HT1080 (cell line): Measurements from ENCODE around the gene LEKR1. TPM values are rescaled to one million over a fixed set of nuclear protein-coding genes. Genes with fewer than 3 reads are reported as not detected.
"Not testable (repeated sequence)": the region's sequence is repeated elsewhere in the genome, so short reads cannot be mapped to it uniquely, and the experiment has no call there.

ENCODE experiments used
- DNase-seq: peaks from one replicate; pipeline ENCODE4 v3.0.0-alpha.2; 2015; ENCODE audit warnings: low read depth
- total RNA-seq: library from RNA; depleted of rRNA; stranded (reverse); fragments of >200 nt; shearing (Covaris generic); gene quantifications from 2 replicates; pipeline ENCODE4 v1.2.3, GENCODE V29; 2014

LEKR1 gene
- total RNA-seq, 1 experiment from 2014 or later, result not detected

DNA sequence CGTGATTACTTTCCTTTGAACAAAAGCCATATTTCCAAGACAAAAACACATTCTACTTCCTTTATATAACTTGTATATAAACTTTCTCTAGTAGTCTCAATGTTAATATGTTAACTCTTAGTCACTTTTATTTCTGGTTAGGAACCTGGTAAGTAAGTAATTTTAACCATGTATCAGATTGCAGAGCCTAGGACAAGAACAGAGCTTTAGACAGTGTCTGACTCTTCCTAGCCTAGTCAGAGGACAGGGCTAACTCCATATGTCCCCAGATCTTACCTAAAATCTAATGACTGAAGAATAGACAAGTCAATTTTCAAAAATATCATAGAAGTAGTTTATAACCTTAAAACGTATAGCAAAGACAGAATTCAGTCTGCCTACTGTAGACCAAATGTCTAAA, 8.3 kb downstream of the LEKR1 start:
- DNase-seq, result no peak

DNA sequence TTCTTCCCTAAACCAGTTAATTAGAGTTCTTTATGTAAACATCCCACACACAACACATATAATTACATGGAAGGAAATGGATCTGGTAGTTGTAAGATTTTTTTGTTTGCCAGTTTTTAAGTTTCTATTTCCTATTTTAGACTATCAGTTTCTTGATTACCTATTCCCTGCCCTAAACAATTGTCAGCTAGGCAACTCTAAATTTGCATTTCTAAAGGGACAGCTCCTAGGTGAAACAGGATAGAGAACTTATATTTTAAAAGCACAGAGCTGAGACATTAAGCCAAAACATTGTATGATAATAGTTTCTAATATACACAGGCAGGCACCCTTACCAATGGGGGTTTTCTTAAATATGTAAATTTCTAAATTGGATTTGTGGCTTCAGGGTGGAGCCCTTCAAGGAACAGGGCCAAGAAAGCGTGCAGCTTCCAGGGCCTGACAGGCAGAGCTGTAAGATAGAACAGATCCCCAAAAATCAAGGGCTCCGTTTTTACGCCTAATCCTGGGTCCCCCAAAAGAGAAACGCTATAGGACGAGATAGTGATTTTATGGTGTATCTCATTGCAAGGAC, 8.9 kb downstream of the LEKR1 start:
- DNase-seq, result no peak

DNA sequence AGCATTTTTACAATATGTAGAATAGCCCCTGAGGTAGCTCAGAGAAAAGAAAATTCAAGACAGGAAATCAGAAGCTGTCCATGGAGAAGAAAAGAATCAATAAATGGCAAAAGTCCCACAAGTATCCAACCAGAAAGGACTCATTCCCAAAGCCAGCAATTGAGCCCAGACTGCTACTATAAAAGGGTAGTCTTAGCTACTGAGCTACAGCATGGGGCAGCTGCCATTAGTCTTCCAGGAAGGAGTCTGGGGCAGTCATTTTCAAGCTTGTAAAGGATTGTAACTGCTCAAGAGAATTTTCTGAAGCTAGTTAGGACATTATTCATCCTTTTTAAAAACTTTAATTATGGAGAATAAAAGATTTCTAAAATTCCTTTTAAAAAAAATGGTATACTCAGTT, 10.5 kb downstream of the LEKR1 start:
- DNase-seq, result no peak

DNA sequence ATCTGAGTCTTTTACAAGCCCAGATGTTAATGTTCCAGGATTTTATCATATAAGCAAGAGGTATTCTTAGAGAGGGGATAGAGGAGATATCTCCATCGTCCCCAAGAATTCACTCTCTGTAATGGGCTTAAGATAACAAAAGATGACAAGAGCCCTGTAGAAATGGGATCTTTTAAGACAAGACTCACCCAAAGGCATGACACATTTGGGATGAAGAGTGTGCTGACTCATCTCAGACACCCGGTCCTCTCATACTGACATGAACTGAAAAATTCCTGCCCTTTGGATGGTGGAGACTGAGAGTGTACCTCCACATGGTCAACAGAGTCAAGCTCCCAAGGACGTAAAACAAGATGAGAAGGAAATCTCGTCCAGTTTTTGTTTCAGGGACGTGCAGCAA, 11.0 kb downstream of the LEKR1 start:
- peak; percentile 74 for DNase-seq

DNA sequence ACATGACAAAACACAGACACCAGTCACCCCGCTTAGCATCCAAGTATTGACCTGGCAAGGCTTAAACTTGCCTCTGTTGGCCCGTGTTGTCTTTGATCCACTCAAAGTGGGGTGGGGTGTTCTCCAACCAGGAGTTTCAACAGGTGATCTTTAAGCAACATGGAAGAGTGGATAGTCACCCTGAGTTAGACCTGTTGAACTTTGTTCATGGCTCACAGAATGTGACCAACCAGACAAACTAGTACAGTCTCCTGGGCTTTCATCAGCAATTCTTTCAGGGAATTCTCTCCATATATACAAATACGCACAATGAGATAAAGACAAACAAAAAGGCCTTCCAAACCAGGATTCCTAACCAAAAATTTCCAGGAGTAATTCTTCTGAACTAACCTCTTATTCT, 11.9 kb downstream of the LEKR1 start:
- no peak for DNase-seq

DNA sequence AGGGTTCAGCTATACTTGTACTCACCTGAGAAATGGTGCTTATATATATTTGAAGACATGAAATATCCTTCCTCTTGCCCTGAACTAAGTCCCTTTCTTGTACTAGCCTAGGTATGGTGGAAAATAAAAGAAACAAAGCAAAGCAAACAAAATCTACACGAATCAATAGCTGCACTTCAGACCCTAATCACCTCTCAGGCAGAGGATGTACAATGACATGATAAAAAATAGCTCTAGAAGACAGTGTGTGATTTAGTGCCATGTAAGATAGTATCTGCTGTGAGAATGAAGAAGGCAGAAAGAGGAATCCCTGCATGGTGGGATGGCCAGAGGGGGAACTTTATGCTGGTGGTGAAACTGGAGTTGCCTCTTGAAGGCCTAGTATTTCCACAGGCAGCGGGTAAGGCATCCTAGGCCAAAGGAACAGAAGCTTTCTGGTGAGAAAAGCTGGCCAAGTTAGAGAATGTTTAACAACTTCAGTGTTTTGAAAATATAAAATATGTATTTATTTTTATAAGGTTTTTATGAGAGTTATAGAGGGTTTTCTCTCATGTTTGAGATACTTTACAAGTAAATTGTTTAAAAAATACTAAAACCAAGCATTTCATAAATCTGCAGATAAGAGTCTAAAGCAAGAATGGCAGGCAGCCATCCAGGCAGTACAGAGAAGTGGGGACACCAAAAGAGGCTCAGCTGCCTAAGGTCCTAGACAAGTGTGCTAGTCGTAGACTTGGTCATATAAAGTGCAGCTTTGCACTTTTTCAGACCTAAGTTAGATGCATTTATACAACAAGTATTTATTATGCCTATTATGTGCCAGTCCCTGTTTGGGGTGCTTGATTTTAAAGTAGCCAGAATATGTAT, 14.9 kb downstream of the LEKR1 start:
- DNase-seq, result no peak

DNA sequence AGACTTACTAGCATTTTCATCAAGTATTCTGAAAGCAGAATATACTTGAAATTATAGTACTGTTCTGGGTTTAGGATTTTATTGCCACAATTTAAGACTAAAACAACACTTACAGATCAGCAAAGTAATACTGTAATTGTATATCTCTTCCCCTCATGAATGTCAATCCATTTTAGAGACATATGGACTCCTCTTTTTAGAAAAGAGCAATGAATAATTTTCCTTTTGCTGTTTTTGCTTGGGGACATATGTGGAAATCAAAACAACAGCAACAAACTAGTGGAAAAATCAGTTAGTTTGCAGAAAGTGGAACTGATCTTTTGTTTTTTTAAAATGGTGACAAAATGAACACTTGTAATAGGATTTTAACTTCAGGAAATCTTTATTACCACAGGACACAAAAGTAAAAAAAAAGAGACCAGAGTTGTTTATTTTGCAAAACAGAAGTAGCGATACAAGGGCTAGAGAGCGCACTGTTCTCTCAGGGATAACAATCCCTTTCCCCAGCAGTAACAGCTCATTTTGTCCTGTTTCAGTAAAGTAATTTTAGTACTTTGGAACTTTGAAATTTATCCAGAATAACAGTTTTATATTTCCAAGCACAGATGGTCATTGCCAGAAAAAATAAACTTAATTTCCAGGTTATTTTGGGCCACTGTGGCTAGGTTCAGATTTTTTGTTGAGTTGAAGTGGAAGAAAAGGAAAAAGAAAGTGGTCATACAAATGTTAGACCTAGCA, 17.1 kb downstream of the LEKR1 start:
- no peak for DNase-seq

DNA sequence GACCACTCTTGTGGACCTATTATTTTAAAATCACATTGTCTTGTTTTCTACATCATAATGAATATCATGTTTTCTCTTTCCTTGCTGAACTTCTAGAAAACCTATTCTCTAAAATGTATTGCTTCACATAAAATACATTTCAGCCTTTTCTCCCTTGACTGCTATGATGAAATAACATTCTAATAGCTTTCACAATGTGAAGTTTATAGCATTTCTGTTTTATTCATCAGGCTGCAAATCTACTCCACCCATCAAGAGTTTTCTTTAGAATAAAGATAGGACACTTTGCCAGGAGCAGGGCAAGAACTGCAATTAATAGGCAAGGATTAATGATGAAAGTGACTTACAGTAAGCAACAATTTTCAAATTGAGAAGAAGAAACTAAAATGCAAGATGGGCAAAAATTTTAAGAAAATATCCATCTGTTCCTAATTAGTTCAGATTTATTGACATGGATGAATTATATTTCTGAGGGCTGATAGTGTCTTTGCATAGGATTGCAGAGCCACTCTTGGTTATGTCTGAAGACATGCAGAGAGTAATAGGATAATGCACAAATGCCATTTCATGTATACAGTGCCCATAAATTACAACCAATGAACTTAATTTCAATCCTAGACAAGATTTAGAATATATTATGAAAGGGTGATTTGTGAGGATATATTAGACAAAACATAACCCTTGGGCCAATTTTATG, 21.7 kb downstream of the LEKR1 start:
- no peak for DNase-seq

DNA sequence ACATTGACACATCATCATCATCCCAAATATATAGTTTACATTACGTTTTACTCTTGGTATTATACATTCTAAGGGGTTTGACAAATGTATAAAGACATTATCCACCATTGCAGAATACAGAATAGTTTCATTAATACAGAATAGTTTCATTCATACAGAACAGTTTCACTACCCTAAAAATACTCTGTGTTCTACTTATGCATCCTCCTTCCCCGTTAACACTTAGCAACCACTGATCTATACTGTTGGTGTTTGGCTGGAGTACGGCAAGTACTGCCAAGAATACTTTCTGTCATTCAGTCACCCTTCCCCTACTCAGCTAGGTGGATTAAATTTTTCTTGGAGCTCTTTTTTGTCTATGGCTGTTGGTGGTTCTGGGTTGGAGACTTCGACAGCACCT, 33.4 kb downstream of the LEKR1 start:
- DNase-seq, result no peak

DNA sequence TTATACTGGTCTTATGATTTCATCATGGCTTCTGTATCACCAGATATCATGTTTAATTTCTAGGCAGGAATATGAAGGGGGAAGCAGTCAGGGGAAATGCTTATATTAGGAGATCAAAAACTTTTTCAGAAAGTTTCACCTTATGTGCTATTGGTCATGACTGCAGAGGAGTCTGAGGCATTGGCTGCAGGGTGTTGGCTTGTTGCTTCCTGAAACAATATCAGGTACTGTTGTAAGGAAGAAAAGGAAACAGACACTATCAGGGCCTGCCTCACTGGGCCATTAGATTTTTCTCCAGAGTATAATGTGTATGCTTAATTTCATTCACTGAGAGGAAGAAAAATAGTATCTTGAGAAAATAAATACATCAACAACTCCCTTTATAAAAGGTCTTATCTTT, 34.7 kb downstream of the LEKR1 start:
- no peak for DNase-seq

DNA sequence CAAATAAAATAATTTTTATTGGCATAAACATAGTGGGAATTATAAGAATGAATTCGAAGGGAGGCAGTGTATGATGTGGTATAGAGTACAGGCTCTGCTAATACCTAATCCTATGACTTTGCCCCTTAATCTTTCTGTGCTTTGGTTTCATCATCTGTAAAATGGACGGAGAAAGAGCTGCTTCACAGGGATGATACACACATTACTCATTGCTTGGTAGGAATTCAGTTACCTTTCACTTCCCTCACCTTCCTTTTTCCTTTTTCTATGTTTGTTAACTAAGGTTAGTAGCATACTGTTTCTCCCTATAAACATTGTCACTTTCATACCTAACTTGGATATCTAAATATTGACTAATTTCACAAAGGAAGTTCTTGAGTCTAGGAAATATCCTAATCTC, 36.2 kb downstream of the LEKR1 start:
- peak; percentile 30 for DNase-seq

DNA sequence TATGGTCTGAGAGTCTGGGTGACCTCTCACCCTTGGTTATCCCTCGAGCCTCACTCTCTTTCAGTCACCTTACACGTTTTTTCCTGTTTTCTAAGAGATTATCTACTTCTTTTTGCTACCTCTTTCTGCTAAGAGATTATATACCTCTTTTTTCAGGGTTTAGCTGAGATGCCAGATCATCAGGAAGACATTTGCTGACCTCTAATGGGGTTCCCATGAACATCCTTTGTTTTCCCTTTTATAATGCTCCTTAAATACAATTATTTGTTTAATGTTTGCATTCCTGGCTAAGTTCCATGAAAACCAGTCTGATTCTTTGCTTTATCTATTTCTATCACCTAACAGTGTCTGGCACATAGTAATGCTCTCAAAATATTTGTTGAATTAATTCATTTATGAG, 39.6 kb downstream of the LEKR1 start:
- peak; percentile 13 for DNase-seq

DNA sequence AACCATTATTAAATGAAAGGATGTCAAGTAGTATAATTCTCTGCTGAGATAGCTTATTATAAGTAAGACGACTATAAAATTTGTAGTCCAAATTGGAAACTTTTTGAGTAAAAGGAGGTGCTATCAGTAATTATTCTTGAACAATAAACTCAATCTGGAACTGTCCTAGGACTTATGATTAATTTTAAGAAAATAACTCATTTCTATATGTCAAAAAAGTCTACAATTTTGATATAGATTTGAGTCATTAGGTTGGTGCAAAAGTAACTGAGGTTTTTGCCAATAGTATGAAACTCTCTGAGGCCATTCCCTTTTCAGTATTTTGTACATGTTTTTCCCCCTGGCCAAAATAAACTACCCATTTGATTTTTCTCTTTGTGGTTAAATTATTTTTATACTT, 41.0 kb downstream of the LEKR1 start:
- no peak for DNase-seq

DNA sequence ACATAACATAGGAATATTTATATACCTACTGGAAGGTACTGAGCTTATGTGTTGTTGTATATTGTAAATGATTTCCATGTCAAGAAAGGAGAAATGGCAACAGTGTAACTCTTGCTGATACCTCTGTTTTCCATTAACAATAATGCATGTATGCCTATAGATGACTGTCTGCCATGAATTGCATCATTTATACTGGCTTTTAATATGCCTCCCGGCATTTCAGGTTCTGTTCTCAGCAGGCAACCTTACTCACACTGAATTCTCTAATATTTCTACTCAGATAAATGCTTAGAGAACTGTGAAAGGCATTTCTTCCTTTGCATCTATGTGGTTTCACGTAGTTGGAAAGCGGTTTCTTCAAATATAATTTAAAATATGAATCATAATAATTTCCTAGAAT, 41.8 kb downstream of the LEKR1 start:
- no peak for DNase-seq

DNA sequence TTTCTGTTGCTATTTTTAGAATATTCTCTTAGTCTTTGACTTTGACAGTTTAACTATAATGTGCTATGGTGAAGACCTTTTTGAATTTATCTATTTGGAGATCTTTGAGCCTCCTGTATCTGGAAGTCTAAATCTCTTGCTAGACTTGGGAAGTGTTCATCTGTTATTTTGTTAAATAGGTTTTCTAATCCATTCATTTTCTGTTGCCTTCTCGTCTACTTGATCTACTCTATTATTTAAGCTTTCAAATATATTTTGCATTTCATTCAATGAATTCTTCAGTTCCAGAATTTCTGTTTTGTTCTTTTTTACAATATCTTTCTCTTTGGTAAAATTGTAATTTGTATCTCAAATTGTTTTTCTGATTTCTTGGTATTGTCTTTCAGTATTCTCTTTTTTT, 47.8 kb downstream of the LEKR1 start:
- no peak for DNase-seq

DNA sequence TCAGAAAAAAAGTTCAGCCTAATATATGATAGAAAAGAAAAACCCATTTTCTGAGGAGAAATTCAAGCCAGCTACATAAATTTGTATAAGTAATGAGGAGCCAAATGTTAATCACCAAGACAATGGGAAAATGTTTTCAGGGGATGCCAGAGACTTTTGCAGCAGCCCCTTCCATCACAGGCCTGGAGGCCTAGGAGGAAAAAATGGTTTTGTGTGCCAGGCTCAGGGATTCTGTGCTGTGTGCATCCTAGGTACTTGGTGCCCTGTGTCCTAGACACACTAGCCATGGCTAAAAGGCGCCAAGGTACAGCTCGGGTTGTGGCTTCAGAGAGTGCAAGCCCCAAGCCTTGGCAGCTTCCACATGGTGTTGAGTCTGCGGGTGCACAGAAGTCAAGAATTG, 53.3 kb downstream of the LEKR1 start:
- DNase-seq, result not testable (repeated sequence)

DNA sequence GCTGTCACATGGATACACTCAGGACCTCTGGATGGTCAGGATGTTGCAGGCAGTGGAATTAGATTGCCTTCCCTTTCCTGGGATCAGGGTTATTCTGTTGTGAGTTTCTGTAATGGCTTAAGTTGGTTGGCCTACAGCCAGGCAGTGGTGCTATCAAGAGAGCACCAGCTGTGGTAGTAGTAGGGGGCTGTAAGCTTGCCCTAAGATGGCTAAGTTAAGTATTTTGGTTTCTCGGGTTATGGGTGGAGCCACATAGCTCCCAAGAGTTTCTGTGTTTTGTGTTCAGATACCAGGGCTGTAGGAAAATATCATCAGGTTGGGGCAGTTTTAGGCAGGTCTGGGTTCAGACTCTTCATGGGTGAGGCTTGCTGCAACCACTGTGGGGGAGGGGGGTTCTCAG, 59.6 kb downstream of the LEKR1 start:
- no peak for DNase-seq

DNA sequence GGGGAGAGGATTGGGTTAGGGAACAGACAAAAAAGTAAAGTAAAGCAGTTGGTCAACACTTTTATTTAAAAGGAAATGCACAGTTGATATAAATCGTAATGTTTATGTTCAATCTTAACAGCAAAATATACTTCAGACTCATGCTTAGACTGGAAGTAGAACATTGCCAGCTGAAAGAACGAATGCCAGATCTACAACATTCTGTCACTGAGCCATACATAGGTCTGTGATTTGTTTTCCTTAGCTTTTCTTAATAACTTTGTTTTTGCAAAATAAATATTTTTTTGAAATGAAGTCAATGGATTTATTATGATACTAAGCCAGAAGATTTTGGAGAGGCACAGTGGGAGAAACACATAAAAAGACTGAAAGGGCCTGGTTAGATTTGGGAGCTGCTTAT, 62.0 kb downstream of the LEKR1 start:
- no peak for DNase-seq

DNA sequence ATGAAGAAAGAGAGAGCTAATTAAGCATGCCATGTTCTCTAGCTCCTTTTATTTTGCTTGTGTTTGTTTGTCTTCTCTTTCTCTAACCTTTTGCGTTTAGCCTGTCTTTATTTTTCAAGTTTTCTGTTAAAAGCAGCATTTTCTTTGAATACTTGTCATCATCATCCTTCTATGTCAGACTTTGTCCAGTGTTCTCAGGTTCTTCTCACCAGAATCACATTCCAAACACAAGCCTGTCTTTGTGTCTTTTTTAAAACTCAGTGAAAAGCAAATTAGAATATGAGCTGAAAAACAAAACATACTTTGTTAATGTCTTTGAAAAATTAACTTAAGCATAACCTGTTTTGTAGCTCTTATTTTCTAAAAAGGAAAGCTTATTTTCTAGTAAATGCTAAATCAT, 62.4 kb downstream of the LEKR1 start:
- DNase-seq, result no peak

DNA sequence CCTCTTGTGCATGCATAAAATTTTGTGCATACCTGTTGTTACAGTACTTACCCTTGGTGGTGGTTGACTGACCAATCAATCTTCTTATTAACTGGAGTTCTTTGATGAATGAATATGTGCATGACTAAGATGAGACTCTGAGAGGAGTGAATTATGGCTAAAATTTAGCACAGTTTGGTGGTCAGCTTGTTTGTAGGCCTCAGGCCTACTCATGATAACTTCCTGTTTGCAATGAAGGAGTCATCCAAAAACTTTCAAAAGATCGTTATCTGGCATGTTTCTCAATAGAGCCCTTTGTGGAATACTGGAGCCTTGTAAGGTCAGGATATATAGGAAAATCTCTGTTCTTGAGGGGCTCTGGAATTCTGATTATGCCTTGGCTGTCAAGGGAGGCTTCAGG, 66.5 kb downstream of the LEKR1 start:
- DNase-seq, result peak; percentile 96

DNA sequence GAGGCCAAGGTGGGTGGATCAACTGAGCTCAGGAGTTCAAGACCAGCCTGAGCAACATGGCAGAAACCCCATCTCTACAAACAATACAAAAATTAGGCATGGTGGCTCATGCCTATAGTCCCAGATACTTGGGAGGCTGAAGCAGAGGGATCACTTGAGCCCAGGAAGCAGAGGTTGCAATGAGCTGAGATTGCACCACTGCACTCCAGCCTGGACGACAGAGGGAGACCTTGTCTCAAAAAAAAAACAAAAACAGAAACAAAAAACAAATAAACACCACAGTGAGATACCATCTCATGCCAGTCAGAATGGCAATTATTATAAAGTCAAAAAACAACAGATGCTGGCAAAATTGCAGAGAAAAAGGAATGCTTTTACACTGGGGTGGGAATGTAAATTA, 69.2 kb downstream of the LEKR1 start:
- DNase-seq, result not testable (repeated sequence)

DNA sequence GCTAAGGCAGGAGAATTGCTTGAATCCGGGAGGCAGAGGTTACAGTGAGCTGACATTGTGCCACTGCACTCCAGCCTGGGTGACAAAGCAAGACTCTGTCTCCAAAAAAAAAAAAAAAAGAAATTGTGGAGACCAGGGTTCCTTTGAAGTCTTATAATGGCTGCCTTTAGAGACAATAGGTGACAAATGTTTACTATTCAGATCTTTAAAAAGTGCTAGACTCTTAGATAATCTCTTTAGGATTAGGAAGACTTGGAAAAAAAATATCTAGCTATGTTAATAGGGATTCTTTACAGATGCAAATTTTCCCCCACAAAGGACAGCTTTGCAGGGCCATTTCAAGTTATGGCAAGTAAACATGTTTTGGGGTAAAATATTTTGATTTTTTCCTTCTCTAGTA, 71.7 kb downstream of the LEKR1 start:
- not testable (repeated sequence) for DNase-seq
